K562 (cell line): Measurements from ENCODE around the gene LUC7L3. TPM values are rescaled to one million over a fixed set of nuclear protein-coding genes. Genes with fewer than 3 reads are reported as not detected.

ENCODE experiments used
- ADNP ChIP-seq: fragments of 200-800 bp; sonication (Bioruptor generic); IDR thresholded peaks from 2 replicates; pipeline ENCODE4 v1.6.1; 2016; ENCODE audit warnings: missing genetic modification characterization, missing compliant biosample characterization
- ATF3 ChIP-seq, 2 experiments: fragments of 450-650 bp in 1 of 2; sonication (generic) in 1 of 2; formaldehyde crosslinking in 1 of 2; IDR thresholded peaks in 1 of 2; conservative IDR thresholded peaks in 1 of 2; 2 replicates each; pipeline versions ENCODE4 v1.6.1 to v1.8.1; 2016 to 2023; ENCODE audit warnings: mild to moderate bottlenecking in 2 of 2, moderate library complexity in 2 of 2, inconsistent platforms in 1 of 2, missing genetic modification reagents in 1 of 2
- CHD1 ChIP-seq: fragments of 200-600 bp; sonication (generic); IDR thresholded peaks from one replicate; pipeline ENCODE4 v1.6.1; 2012; ENCODE audit warnings: mild to moderate bottlenecking, moderate library complexity, low read length, inconsistent platforms
- CHD4 ChIP-seq: fragments of 200-600 bp; sonication (generic); IDR thresholded peaks from 3 replicates; pipeline ENCODE4 v1.6.1; 2012; ENCODE audit warnings: low read depth, mild to moderate bottlenecking, mixed read lengths, low read length, inconsistent platforms; ENCODE audit not compliant: insufficient read depth, insufficient replicate concordance, poor library complexity, severe bottlenecking
- CXXC5 ChIP-seq: fragments of 250-450 bp; sonication (Bioruptor Pico); IDR thresholded peaks from 2 replicates; pipeline ENCODE4 v1.8.0; 2022; ENCODE audit warnings: inconsistent platforms, mild to moderate bottlenecking, moderate library complexity
- GATAD2A ChIP-seq: fragments of 450-650 bp; IDR thresholded peaks from 2 replicates; pipeline ENCODE4 v1.6.1; 2017
- HMGN3 ChIP-seq: IDR thresholded peaks from 2 replicates; pipeline ENCODE4 v1.6.1; 2011; ENCODE audit warnings: borderline replicate concordance, low read depth, mild to moderate bottlenecking, mixed read lengths, low read length; ENCODE audit not compliant: insufficient read length; ENCODE audit errors: extremely low read depth
- HNRNPLL ChIP-seq: fragments of 200-400 bp; formaldehyde crosslinking; IDR thresholded peaks from 2 replicates; pipeline ENCODE4 v1.6.1; 2017; ENCODE audit warnings: low read length, low read depth, mild to moderate bottlenecking; ENCODE audit not compliant: poor library complexity, severe bottlenecking
- MAX ChIP-seq: sonication (generic); formaldehyde crosslinking; IDR thresholded peaks from 2 replicates; pipeline ENCODE4 v1.9.0; 2022; ENCODE audit warnings: mild to moderate bottlenecking, missing genetic modification reagents
- SUPT5H ChIP-seq: fragments of 450-650 bp; IDR thresholded peaks from 2 replicates; pipeline ENCODE4 v1.6.1; 2016
- TBL1XR1 ChIP-seq, 2 experiments: IDR thresholded peaks; 2 replicates each; pipeline ENCODE4 v1.6.1; 2012; ENCODE audit warnings: improper control_type of control experiment in 2 of 2, low read length in 2 of 2, mild to moderate bottlenecking in 1 of 2
- TRIM25 ChIP-seq: fragments of 450-650 bp; IDR thresholded peaks from 2 replicates; pipeline ENCODE4 v1.7.0; 2016; ENCODE audit warnings: borderline replicate concordance
- TRIM28 ChIP-seq: fragments of 450-650 bp; IDR thresholded peaks from 2 replicates; pipeline ENCODE4 v1.6.1; 2017
- ZFX ChIP-seq: sonication (generic); formaldehyde crosslinking; IDR thresholded peaks from 2 replicates; pipeline ENCODE4 v1.8.0; 2022; ENCODE audit warnings: mild to moderate bottlenecking, missing genetic modification reagents, moderate library complexity
- ZNF3 ChIP-seq: fragments of 250-450 bp; sonication (Bioruptor Pico); IDR thresholded peaks from 2 replicates; pipeline ENCODE4 v1.5.0; 2021; ENCODE audit warnings: mild to moderate bottlenecking, moderate library complexity
- polyA plus RNA-seq, 8 experiments: library from polyadenylated mRNA; depleted of rRNA in 4 of 8; stranded (reverse) in 5 of 8; unstranded in 3 of 8; fragments of >200 nt; fragmentation: Nextera tagmentation in 2 of 8; fragmentation: Illumina TruSeq in 1 of 8; extraction: Ambion mirVana in 2 of 8; extraction: Trizol in 1 of 8; gene quantifications; 2 replicates each; pipeline versions ENCODE4 v1.2.1 to v1.2.3, GENCODE V29; 2011 to 2014; ENCODE audit warnings: inconsistent platforms in 1 of 8, missing spikeins in 1 of 8
- total RNA-seq, 7 experiments: library from RNA; depleted of rRNA in 6 of 7; stranded (reverse); fragments of >200 nt in 6 of 7; fragmentation: Illumina TruSeq in 2 of 7; extraction: Trizol in 2 of 7; gene quantifications; 2 replicates each; pipeline versions ENCODE4 v1.2.1 to v1.2.3, GENCODE V29; 2011 to 2021; ENCODE audit warnings: low replicate concordance in 1 of 7
- TF ChIP-seq, protein P1 (sequence below): fragments of 250-450 bp; sonication (Bioruptor Pico); IDR thresholded peaks from 2 replicates; pipeline ENCODE4 v1.8.0; 2022; ENCODE audit warnings: inconsistent platforms, mild to moderate bottlenecking, moderate library complexity, borderline replicate concordance
- TF ChIP-seq, protein P2 (sequence below): sonication (generic); formaldehyde crosslinking; IDR thresholded peaks from 2 replicates; pipeline ENCODE4 v1.8.1; 2023; ENCODE audit warnings: mild to moderate bottlenecking, missing genetic modification reagents
- TF ChIP-seq, protein P3 (sequence below): fragments of 450-650 bp; formaldehyde crosslinking; IDR thresholded peaks from 2 replicates; pipeline ENCODE4 v1.4.0; 2020; ENCODE audit warnings: mild to moderate bottlenecking, moderate library complexity

Gene LUC7L3
- total and polyA plus RNA-seq, 9 of the 15 experiments (the other 6 are each of a cell fraction or from before 2014, with no cell fraction given), result 80.8 to 284 (median 127) TPM

GRCh38 chr17:50707289-50708049 is 11.9 kb upstream of the LUC7L3 start, which contains the start of gene ANKRD40 (continued):
- TF ChIP-seq, protein P1, sequence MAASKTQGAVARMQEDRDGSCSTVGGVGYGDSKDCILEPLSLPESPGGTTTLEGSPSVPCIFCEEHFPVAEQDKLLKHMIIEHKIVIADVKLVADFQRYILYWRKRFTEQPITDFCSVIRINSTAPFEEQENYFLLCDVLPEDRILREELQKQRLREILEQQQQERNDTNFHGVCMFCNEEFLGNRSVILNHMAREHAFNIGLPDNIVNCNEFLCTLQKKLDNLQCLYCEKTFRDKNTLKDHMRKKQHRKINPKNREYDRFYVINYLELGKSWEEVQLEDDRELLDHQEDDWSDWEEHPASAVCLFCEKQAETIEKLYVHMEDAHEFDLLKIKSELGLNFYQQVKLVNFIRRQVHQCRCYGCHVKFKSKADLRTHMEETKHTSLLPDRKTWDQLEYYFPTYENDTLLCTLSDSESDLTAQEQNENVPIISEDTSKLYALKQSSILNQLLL (CRISPR knock-in tag), result no peak
- TF ChIP-seq HNRNPLL (no peak), CXXC5 (CRISPR knock-in tag) (peak; percentile 86), HMGN3 (peak; percentile 65), ZFX (CRISPR knock-in tag) (peak; percentile 97), GATAD2A (peak; percentile 81; the same call in 1 of the 2 replicates), TRIM28 (0 out of 2 replicates have a peak, but pooled peaks have one; percentile 29), ATF3 (IDR thresholded peaks at IDR 0.05) (peak; percentile 88), ATF3 (CRISPR knock-in tag; conservative IDR thresholded peaks at IDR 0.05) (peak; percentile 95), CHD4 (no peak), MAX (CRISPR knock-in tag) (peak; percentile 91), CHD1 (peak; percentile 73), TBL1XR1 (IDR thresholded peaks at IDR 0.05; ENCODE audit: low read length in 2 of 2) (peak in 1 of 2 experiments; percentile 81; a peak in 2 of 4 replicates), ZNF3 (CRISPR knock-in tag) (no peak), ADNP (no peak), SUPT5H (0 out of 2 replicates have a peak, but pooled peaks have one; percentile 8), TRIM25 (no peak)
- TF ChIP-seq, protein P2, sequence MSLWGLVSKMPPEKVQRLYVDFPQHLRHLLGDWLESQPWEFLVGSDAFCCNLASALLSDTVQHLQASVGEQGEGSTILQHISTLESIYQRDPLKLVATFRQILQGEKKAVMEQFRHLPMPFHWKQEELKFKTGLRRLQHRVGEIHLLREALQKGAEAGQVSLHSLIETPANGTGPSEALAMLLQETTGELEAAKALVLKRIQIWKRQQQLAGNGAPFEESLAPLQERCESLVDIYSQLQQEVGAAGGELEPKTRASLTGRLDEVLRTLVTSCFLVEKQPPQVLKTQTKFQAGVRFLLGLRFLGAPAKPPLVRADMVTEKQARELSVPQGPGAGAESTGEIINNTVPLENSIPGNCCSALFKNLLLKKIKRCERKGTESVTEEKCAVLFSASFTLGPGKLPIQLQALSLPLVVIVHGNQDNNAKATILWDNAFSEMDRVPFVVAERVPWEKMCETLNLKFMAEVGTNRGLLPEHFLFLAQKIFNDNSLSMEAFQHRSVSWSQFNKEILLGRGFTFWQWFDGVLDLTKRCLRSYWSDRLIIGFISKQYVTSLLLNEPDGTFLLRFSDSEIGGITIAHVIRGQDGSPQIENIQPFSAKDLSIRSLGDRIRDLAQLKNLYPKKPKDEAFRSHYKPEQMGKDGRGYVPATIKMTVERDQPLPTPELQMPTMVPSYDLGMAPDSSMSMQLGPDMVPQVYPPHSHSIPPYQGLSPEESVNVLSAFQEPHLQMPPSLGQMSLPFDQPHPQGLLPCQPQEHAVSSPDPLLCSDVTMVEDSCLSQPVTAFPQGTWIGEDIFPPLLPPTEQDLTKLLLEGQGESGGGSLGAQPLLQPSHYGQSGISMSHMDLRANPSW, result no peak
- TF ChIP-seq, protein P3, sequence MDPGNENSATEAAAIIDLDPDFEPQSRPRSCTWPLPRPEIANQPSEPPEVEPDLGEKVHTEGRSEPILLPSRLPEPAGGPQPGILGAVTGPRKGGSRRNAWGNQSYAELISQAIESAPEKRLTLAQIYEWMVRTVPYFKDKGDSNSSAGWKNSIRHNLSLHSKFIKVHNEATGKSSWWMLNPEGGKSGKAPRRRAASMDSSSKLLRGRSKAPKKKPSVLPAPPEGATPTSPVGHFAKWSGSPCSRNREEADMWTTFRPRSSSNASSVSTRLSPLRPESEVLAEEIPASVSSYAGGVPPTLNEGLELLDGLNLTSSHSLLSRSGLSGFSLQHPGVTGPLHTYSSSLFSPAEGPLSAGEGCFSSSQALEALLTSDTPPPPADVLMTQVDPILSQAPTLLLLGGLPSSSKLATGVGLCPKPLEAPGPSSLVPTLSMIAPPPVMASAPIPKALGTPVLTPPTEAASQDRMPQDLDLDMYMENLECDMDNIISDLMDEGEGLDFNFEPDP, result no peak
